NCI-H128 (cell line): ENCODE data around the gene SLC16A12.
"Not testable (repeated sequence)": the region's sequence is repeated elsewhere in the genome, so short reads cannot be mapped to it uniquely, and the experiment has no call there.

Source experiments
- DNase-seq: peaks from one replicate; lab custom pipeline; 2025; ENCODE audit not compliant: unreplicated experiment; lab: John Stamatoyannopoulos, UW

SLC16A12 gene

GRCh38 chr10:89549510-89549909, 14.1 kb upstream of the SLC16A12 start:
- no peak for DNase-seq

- no peak for DNase-seq
These were observed 13.3 kb upstream of the SLC16A12 start for GRCh38 chr10:89548673-89549072.

- DNase-seq, result no peak
These were observed 12.6 kb upstream of the SLC16A12 start for GRCh38 chr10:89547853-89548513.

GRCh38 chr10:89546651-89547050, 11.3 kb upstream of the SLC16A12 start:
- not testable (repeated sequence) for DNase-seq

- DNase-seq, result no peak
These were observed 8.4 kb upstream of the SLC16A12 start for GRCh38 chr10:89543841-89544240.

- no peak for DNase-seq
These were observed 5.1 kb upstream of the SLC16A12 start for GRCh38 chr10:89540420-89540949.

- DNase-seq, result no peak
These were observed 2.0 kb upstream of the SLC16A12 start for GRCh38 chr10:89537364-89537763.

GRCh38 chr10:89536013-89536354, 590 bp upstream of the SLC16A12 start:
- DNase-seq, result no peak

- no peak for DNase-seq
These were observed 598 bp downstream of the SLC16A12 start for GRCh38 chr10:89534826-89535166.

GRCh38 chr10:89532476-89532875, 2.9 kb downstream of the SLC16A12 start:
- no peak for DNase-seq

GRCh38 chr10:89531359-89531758, 4.0 kb downstream of the SLC16A12 start:
- DNase-seq, result no peak

- DNase-seq, result not testable (repeated sequence)
These were observed 5.7 kb downstream of the SLC16A12 start for GRCh38 chr10:89529711-89530110.

GRCh38 chr10:89526358-89526757, 9.0 kb downstream of the SLC16A12 start:
- DNase-seq, result no peak

GRCh38 chr10:89525556-89525955, 9.8 kb downstream of the SLC16A12 start:
- DNase-seq, result no peak

GRCh38 chr10:89524279-89524678, 11.1 kb downstream of the SLC16A12 start:
- DNase-seq, result no peak

- DNase-seq, result no peak
These were observed 12.1 kb downstream of the SLC16A12 start for GRCh38 chr10:89523274-89523673.

GRCh38 chr10:89522463-89522862, 12.9 kb downstream of the SLC16A12 start:
- DNase-seq, result no peak

GRCh38 chr10:89521368-89521767, 14.0 kb downstream of the SLC16A12 start:
- no peak for DNase-seq

GRCh38 chr10:89520706-89521105, 14.7 kb downstream of the SLC16A12 start:
- DNase-seq, result no peak

- DNase-seq, result no peak
These were observed 16.2 kb downstream of the SLC16A12 start for GRCh38 chr10:89518876-89519842.

- DNase-seq, result no peak
These were observed 17.3 kb downstream of the SLC16A12 start for GRCh38 chr10:89518108-89518507.

GRCh38 chr10:89516149-89516832, 19.1 kb downstream of the SLC16A12 start:
- no peak for DNase-seq
